NCI-H1417 treated with DMSO at 0.1 percent for 48 hours (cell line): ENCODE data around the gene ZCCHC10.
"Not testable (repeated sequence)": the region's sequence is repeated elsewhere in the genome, so short reads cannot be mapped to it uniquely, and the experiment has no call there.

ENCODE experiments used
- DNase-seq: peaks from one replicate; lab custom pipeline; 2025; lab: John Stamatoyannopoulos, UW

The ZCCHC10 gene

DNA sequence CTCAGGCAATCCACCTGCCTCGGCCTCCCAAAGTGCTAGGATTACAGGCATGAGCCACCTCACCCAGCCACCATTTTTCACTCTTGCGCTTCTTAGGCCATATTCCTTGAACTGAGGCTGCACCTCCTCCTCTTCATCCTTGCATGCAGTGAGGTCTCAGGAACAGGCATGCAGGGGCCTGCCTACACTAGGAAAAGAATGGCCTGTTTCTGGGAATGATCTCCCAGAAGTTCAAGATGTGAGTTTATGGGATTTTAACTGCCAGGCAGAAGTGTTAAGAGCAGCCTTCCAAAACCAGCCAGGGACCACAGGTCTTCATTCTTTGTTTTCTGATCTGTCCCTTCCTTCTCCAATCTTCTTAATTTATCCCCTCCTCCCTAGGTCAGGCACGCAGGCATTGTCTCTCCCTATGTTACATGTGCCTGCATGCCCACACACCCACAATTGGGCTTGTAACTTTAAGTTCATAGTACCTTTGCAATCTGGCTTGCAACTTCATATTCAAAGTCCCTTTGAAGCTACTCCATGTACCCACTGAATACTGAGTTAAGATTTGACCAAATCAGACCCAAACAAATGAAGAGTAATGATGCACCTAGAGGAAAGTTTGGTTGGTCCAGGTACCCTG, 14.9 kb upstream of the ZCCHC10 start:
- DNase-seq, result no peak

GRCh38 chr5:133036677-133037076, 10.3 kb upstream of the ZCCHC10 start:
- not testable (repeated sequence) for DNase-seq

GRCh38 chr5:133035224-133035623, 8.9 kb upstream of the ZCCHC10 start:
- no peak for DNase-seq

DNA sequence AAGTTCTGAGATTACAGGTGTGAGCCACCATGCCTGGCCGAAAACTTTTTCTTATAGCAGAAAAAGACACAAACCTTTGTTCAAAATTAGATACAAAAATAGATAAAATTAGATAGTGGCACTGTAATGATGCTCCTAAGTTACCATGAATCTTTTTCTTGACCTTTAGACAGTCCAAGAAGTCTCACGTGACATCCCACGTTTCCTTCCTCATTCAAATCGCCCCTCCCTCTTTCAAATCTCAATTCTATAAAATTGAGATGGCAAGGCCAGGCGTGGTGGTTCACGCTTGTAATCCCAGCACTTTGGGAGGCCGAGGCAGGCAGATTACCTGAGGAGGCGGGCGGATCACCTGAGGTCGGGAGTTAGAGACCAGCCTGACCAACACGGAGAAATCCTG, 7.7 kb upstream of the ZCCHC10 start:
- no peak for DNase-seq

GRCh38 chr5:133032852-133033742, 6.7 kb upstream of the ZCCHC10 start:
- DNase-seq, result no peak

DNA sequence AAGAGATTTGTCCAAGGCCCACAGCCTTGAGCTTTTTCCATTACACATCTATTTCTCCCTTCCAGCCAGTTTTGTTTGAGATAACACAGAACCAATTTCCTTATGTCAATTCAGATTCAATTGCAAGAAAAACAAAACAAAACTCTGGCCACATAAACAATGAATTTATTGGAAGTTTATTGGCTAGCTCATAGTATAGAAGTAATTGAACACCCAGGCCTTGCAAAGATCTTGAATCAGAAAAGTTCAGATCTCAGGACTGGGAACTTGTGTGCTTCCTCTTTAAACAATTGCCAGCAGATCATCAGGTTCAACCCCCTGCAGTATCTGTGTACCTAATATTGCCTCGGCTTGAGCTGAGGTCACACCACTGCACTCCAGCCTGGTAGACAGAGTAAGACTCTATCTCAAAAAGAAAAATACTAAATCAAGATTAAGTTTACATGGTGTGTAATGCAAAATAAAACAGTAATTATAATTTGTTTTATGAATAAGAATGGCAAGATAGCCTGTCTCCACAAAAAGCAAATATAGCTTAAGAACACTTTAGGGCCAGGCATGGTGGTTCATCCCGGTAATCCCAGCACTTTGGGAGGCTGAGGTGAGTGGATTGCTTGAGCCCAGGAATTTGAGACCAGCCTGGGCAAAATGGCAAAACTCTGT, 4.1 kb upstream of the ZCCHC10 start:
- no peak for DNase-seq

DNA sequence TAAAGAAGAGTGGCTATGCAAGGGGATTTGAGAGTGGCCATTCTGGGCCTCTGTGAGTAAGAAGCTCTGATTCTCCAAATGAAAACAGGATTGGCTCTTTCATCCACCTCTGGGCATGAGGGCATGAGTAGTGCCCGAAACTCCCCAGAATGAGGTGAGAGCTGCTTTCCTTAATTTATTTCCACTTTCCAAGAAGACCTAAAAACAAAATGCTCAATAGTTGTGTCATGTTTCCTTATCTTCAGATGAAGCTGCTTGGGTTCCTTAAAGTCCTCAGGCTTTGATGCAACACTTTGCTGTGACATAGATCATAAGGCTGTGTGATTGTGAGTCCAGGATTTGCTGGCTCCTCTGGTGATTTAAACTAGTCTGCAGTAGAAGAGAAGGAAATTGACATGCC, 3.1 kb upstream of the ZCCHC10 start:
- DNase-seq, result no peak

- DNase-seq, result no peak
These were observed 360 bp upstream of the ZCCHC10 start for GRCh38 chr5:133026664-133027153.

GRCh38 chr5:133019471-133019870, 6.9 kb downstream of the ZCCHC10 start:
- DNase-seq, result not testable (repeated sequence)

DNA sequence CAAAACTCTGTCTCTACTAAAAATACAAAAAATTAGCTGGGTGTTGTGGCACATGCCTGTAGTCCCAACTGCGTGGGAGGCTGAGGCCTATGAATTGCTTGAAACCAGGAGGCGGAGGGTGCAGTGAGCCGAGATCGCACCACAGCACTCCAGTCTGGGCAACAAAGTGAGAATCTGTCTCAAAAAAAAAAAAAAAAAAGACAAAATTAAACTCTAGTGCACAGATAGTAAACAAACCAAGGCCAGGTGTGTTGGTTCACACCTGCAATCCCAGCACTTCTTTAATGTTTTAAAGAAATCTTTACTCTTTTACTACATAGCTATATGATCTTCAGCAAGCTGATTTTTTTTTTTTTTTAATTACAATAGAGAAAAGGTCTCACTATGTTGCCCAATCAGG, 8.4 kb downstream of the ZCCHC10 start:
- DNase-seq, result no peak

GRCh38 chr5:133015466-133015865, 10.9 kb downstream of the ZCCHC10 start:
- no peak for DNase-seq

DNA sequence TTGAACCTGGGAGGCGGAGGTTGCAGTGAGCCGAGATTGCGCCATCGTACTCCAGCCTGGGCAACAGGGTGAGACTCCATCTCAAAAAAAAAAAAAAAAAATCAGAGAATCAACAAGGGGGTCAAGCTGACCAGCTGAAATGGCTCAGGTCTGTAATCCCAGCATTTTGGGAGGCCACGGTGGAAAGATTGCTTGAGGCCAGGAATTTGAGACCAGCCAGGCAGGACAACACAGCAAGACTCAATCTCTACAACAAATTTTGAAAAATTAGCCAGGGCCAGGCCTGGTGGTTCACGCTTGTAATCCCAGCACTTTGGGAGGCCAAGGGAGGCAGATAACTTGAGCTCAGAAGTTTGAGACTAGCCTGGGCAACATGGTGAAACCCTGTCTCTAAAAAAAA, 17.9 kb downstream of the ZCCHC10 start:
- not testable (repeated sequence) for DNase-seq

GRCh38 chr5:133006653-133007052, 19.7 kb downstream of the ZCCHC10 start:
- DNase-seq, result no peak

DNA sequence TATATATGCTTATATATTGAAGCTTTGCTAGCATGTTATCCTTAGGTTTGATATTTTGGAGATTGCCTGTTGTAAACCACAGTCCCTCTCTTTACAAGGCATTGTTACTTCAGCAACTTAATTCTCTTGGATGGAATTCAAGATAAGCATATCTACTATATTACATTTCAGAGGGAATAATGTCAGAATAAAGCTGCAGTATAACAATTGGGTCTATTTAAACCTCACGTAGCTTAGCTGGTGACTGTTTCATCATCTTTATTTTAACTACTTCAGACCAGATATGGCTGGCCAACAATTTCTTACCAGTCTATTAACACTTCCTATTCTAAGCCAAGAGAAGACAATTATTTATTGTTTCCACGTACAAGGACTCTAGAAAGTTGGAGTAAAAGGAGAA, 27.1 kb downstream of the ZCCHC10 start:
- DNase-seq, result no peak

- no peak for DNase-seq
These were observed 27.8 kb downstream of the ZCCHC10 start for GRCh38 chr5:132998556-132998955.

DNA sequence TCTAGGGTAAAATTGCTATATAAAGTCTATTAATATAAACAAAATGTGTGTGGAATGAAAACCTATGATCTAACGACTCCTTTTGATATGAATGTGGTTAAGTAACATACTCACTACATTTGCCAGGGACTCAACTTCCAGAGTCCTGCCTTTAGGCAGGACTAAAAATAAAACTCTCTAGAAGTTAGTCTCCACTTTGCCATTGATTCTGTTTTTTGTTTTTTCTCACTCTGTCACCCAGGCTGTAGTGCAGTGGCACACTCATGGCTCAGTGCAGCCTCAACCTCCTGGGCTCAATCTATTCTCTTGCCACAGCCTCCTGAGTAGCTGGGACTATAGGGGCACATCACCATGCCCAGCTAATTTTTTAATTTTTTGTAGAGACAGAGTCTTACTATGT, 30.0 kb downstream of the ZCCHC10 start:
- no peak for DNase-seq

DNA sequence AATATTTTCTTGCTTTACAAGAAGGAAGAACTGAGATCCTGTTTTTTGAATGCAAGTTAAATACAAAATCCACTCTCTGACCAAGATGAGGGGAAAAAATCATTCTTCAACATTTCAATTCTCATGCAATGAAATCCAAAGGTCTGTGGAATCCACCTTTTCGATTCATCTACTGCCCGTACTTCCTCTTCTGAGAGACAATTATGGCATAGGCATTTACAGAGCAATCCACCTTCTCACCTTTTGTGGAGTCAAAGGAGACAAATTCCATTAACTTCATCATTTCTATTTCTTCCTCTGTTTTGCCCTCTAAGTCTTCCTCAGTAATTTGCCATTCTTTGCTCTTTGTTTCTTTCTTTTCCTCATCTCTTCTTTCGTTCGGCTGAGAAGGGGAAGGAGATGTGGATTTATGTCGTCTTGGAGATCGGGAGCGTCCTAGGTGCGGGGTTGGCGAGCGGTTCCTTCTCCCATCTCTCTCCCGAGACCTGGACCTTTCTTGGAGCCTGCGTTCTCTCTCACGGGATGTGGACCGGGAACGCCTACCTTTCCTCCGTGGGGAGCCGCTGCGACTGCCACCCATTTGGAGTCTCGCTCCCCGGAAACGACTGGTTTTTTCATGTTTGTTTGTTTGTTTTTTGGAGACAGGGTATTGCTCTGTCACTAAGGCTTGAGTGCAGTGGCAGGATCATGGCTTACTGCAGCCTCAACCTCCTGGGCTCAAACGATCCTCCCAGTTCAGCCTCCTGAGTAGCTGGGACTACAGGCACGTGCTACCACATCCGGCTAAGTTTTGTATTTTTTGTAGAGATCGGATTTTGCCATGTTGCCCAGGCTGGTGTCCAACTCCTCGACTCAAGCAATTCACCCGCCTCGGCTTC, 38.6 kb downstream of the ZCCHC10 start:
- DNase-seq, result no peak

- not testable (repeated sequence) for DNase-seq
These were observed 43.4 kb downstream of the ZCCHC10 start for GRCh38 chr5:132982971-132983370.

- DNase-seq, result no peak
These were observed 45.1 kb downstream of the ZCCHC10 start for GRCh38 chr5:132981288-132981687.

GRCh38 chr5:132979976-132980375, 46.4 kb downstream of the ZCCHC10 start:
- DNase-seq, result no peak

- DNase-seq, result no peak
These were observed 46.9 kb downstream of the ZCCHC10 start for GRCh38 chr5:132979367-132979940.
